ENCODE results near the gene NTN1.

Gene NTN1

DNA sequence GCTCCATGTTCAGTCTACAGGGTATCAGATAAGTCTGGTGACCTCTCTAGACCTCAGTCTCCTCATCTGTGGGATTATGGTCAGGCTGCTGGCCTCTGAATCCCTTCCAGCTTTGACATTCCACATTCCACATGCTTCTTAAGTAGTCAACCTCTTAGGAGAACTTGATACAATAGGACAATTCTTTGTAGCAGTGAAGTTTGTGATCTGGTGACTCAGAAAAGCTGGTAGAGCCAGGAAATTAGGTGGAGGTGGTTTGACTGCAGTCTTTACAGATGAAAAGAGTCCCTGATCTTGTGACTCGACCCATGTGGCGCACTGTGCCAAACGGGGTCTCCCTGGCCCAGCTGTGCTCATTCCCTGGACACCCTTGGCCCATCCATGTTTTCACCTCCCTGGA is 147.8 kb downstream of the NTN1 start:
- no peak for DNase-seq

GRCh38 chr17:9170336-9170735 is 149.0 kb downstream of the NTN1 start:
- DNase-seq = no peak

- no peak for DNase-seq
These were observed 149.5 kb downstream of the NTN1 start for GRCh38 chr17:9170853-9171252.

GRCh38 chr17:9173386-9173983 is 152.2 kb downstream of the NTN1 start:
- no peak for DNase-seq

DNA sequence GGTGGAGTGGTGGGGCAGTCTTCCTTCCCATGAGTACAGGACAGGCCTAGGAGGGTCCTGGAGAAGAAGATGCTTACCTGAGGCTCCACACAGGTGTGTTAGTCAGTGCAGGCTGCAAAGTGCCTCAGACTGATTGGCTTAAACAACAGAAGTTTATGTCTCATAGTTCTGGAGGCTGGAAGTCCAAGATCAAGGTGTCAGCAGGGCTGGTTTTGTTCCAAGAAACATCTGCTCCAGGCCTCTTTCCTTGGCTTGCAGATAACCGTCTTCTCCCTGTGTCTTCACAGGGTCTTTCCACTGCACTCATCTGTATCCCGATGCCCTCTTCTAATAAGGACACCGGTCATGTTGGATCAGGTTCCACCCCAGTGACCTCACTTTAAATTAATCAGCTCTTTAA is 153.0 kb downstream of the NTN1 start:
- DNase-seq = no peak

- no peak for DNase-seq
These were observed 153.7 kb downstream of the NTN1 start for GRCh38 chr17:9174779-9175574.

DNA sequence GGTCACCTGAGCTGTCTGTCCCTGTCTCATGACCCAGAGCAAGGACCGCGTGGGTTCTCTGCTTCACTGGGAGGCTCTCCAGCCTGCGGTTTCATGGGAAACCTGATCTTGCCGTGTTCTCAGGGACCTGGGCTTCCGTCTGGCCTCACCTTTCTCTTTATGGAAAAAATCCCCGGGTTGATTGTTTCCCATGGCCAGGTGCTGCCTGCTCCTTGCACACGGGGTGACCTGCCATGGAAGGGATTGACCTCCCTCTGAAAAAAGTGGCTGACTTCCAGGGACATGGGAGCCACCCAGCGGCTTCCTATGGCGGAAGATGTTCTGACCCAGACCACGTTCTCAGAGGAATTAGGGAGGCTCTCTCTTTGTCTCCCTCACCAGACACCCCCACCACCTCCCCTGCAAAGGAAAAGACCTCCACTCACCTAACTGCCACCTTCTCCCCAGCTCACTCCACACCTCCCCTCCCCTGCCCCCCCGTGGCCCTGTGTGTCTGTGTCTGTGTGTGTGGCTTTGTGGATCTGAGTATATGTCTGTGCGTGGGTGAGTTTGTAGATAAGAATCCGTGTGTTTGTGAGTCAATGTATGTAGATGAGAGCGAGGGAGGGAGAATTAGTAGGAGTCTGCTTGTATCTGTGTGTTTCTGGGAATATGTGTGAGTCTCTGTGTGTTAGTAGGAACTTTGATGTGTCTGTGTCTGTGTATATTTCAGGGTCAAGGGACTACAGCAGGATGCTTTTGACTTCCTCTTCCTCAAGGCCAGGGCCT is 154.6 kb downstream of the NTN1 start:
- DNase-seq = no peak

DNA sequence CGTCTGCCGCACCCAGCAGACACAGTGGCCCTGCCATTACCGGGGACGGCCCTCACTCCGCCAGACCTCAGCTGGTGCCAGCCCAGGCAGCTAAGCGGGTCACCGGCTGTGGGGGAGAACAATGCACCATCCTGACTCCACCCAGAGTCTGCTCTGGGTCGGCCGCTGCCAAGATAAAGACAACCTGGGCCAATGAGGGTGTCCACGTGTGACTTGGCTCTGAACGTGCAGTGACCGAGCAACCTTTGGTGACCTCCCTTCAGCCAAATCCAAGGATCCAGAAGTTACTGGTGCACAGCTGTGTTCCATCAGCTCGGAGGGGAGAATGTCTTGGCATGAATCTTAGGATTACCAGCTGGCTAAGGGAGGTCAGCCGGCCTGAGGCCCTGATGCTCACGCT is 155.9 kb downstream of the NTN1 start:
- no peak for DNase-seq

GRCh38 chr17:9178319-9178718 is 157.0 kb downstream of the NTN1 start:
- DNase-seq = no peak

DNA sequence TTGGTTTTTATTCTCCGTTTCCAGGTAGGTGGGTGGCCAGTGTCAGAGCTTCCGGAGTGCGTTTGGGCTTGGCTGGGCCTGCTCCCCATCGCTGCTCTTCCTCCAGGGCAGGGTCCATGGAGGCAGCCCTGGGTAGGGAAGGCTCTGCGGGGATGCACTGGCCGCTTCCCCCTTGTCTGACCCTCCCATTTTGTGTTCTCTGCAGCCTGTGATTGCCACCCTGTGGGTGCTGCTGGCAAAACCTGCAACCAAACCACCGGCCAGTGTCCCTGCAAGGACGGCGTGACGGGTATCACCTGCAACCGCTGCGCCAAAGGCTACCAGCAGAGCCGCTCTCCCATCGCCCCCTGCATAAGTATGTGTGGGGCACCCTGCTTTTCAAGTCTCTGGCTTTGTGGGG is 158.3 kb downstream of the NTN1 start:
- DNase-seq = no peak

- no peak for DNase-seq
These were observed 160.3 kb downstream of the NTN1 start for GRCh38 chr17:9181640-9182039.

DNA sequence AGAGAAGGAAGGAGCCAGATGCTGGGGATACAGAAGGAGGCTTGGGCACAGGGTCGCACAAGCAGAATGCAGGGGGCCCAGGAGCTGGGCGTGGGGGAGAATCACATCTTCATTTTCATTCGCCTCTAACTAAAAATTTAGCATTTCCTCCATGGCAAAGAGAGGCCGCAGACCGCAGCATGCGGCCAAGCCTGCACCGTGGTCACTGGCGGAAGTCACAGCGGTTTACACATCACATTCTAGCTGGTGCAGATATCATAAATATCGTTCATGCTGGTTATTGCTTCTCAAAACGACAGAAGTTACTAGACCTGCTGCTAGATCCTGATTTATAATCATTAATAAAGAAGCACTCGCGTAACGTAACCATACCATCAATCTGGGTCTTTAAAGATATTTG is 162.0 kb downstream of the NTN1 start:
- no peak for DNase-seq

DNA sequence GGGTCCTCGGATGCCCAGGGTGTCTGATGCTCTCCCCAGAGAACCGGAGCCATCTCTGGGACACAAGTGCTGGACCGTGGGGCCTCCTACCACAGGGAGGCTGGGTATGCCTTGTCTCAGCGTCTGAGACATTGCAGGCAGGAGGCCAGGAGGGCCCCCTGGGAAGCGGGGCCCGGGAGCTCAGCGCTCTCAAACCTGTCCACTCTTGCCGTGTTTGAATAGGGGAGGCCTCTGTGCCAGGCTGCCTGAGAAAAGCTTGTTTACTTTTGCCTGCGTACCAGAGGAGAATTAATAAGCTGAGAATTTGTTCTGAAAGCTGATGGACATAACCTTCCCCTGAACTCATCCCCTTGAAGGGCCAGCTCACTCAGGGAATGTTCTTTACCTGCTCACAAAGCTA is 163.8 kb downstream of the NTN1 start:
- no peak for DNase-seq

GRCh38 chr17:9185688-9186284 is 164.5 kb downstream of the NTN1 start:
- DNase-seq = no peak

- no peak for DNase-seq
These were observed 166.5 kb downstream of the NTN1 start for GRCh38 chr17:9187828-9188227.

- no peak for DNase-seq
These were observed 167.1 kb downstream of the NTN1 start for GRCh38 chr17:9188367-9188766.

- DNase-seq = no peak
These were observed 168.6 kb downstream of the NTN1 start for GRCh38 chr17:9189870-9190269.

GRCh38 chr17:9192010-9192409 is 170.7 kb downstream of the NTN1 start:
- no peak for DNase-seq

GRCh38 chr17:9195411-9195810 is 174.1 kb downstream of the NTN1 start:
- DNase-seq = no peak

GRCh38 chr17:9195961-9196670 is 174.8 kb downstream of the NTN1 start:
- no peak for DNase-seq

DNA sequence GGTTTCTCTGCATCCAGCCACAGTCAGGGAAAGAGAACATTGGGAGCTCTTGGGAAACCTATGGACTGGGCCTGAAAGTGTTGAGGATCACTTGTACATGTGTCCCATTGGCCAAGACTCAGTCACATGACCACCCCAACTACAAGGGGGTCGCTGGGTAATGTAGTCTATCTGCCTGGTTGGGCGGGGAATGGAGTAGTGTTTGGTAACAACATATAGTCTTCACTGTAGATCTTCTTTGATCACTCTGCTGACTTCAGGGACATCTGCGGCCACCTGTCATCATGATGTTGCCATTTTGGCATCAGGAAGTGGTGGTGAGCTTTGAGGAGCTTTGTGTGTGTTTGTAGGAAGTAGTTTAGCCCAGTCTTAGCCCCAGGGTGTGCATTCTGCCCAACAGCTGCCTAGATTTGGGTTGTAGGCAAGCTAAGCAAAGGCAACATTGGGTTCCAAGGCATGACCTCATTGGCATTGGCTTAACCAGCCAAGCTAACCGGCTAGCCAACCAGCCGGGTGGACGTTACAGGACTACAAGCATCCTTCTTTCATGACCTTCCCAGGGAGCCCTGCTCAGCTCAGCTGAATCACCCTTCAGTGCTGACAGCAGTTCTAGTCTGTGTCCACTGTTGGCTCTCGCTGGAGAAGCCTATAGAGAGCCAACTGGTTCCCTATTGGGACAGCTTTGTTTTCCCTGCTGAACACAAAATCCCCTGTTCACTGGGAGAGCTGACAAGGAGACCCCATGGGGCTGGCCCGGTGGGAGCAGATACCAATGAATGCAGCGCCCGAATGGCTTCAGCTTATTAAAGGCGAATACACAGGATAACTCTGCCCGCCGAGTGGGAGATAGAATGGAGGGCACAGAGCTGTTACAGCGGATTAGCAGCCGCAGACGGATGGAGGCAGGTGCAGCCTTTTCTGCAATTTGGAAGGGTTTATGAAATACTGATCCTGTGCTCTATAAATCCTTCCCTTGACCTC is 178.6 kb downstream of the NTN1 start:
- no peak for DNase-seq

All from activated CD8-positive, alpha-beta memory T cell treated with anti-CD3 and anti-CD28 coated beads for 24 hours (primary cell).